Fibroblast of pulmonary artery (primary cell): ENCODE results near the gene MAGIX.
A peak's percentile ranks its signal among the peaks of the same experiment; 100 is the strongest.
"Not testable (repeated sequence)": the region's sequence is repeated elsewhere in the genome, so short reads cannot be mapped to it uniquely, and the experiment has no call there.

ENCODE experiments used
- DNase-seq: peaks from one replicate; pipeline ENCODE4 v3.0.0-alpha.2; 2010; ENCODE audit warnings: low read depth
- H3K4me3 ChIP-seq: replicated peaks from 2 replicates; pipeline ENCODE4 v1.5.1; 2011; ENCODE audit warnings: low read depth, mild to moderate bottlenecking, control low read depth, low read length, moderate library complexity
- CTCF ChIP-seq: IDR thresholded peaks from 2 replicates; pipeline ENCODE4 v1.5.1; 2011; ENCODE audit warnings: mild to moderate bottlenecking, control low read depth, low read length, inconsistent platforms; ENCODE audit errors: missing control alignments

Gene MAGIX

DNA sequence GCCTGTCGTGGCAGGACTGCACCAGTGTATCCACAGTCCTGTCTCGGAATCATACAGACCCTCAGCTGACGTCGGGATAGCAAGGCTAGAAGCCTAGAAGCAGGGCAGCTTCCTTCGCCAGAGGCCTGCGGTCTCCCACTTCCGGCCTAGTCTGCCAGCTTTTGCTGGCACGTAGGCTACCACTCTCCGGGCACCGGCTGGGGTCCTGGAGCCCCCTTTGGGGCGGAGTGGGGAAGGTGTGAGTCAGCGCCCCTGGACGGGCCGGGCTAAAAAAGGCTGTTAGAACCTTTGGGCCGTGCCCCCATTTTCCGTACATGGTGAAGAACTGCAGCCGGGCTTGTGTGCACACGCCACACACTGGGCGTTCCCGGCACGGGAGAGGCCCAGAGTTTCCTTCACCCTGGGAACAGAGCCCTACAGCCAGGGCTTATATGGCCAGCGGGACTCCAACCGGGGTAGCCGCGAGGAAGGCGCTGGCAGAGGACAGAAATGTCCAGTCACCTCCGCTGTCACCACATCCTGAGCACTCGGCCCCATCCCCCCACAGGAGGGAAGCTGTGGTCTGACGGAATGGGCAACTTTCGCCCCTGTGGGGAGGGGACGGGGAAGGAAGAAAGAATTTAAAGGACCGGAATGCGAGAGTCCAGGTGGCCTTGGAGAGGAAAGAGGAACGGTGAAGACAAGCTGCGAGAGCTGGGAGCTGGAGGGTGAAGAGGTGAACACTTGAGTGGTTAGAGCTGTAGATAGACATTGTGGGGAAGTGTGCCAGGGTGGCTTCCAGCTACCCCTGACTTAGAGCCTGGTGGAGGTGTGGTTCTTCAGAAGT, 4.6 kb downstream of the MAGIX start:
- DNase-seq, result peak; percentile 79
- TF ChIP-seq CTCF, result no peak

GRCh38 chrX:49167740-49168108, 5.2 kb downstream of the MAGIX start:
- TF ChIP-seq CTCF, result no peak
- no peak for DNase-seq
- peak overlapping the region; percentile 51 for H3K4me3 ChIP-seq

More for the DNA sequence above, 4.6 kb downstream of the MAGIX start:
- H3K4me3 ChIP-seq, result peak overlapping the region; percentile 51

DNA sequence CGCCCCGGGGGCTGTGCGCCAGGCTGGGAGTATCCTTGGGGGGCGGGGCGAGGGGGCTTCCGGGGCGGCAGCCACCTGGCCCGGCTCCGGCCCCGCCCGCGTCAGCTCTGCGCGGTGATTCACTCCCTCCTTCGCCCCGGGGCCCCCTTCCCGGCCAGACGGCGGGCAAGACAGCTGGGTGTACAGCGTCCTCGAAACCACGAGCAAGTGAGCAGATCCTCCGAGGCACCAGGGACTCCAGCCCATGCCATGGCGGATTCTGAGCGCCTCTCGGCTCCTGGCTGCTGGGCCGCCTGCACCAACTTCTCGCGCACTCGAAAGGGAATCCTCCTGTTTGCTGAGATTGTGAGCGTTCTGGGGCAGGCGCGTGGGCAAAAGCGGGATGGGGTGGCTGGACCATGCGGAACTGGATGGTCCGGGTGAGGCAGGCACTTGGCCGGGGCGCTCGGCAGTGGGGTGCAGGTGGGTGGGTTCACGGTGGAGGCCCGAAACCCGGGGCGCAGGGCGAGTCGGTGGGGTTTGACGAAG, 9.3 kb downstream of the MAGIX start, which contains the start of gene PLP2:
PLP2 (plus strand) TSS at position 147 of the 528 bp plus-strand sequence; CDS start at position 250, 103 bp downstream.
- H3K4me3 ChIP-seq, result peak within 1 kb of the TSS; percentile 71
- peak; percentile 25 for DNase-seq
- no peak for TF ChIP-seq CTCF

GRCh38 chrX:49172280-49172780, 9.8 kb downstream of the MAGIX start:
- DNase-seq, result peak; percentile 35
- TF ChIP-seq CTCF, result no peak

DNA sequence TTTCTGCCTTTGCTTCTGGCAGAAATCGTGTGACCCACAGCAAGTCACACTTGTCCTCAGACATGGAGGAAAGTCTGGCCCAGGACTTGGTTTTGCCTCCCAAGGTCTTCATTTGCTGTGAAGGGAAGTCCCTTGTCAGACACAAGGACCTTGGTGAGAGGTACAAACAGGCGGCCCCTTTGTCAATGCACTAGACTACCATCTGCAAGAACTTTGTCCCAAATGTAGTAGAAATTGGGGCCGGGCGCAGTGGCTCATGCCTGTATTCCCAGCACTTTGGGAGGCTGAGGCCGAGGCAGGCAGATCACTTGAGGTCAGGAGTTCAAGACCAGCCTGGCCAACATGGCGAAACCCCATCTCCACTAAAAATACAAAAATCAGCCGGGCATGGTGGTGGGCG, 11.0 kb downstream of the MAGIX start:
- DNase-seq, H3K4me3 ChIP-seq: not testable (repeated sequence)

More at GRCh38 chrX:49172280-49172780, 9.8 kb downstream of the MAGIX start:
- H3K4me3 ChIP-seq, result peak overlapping the region; percentile 71

DNA sequence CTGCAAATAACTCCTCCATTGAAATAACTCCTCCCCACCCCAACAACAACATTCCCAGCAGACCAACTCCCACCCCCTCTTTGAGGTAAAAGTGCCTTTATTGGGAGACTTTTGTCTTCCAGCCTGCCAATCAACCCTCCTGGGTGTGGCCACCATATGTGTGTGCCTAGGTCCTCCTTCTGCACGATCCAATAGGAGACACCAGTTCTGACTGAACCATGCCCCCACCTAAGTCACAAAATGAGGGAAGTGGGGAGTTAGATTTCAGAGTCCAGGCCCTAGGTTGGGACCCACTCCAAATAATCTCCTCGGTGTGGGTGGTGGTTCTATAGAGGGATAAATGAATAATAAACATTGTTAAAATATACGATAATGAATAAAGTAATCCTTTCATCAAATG, 12.2 kb downstream of the MAGIX start:
- no peak for TF ChIP-seq CTCF
- DNase-seq, result no peak
- H3K4me3 ChIP-seq, result no peak overlapping the region

- no peak for DNase-seq
- H3K4me3 ChIP-seq, result no peak overlapping the region
- TF ChIP-seq CTCF, result no peak
Measured at GRCh38 chrX:49175435-49176274, 13.1 kb downstream of the MAGIX start.
